CD4-positive, alpha-beta T cell treated with Interleukin-21 for 1 hour (primary cell): ENCODE results near the gene TLE1.
"Not testable (repeated sequence)": the region's sequence is repeated elsewhere in the genome, so short reads cannot be mapped to it uniquely, and the experiment has no call there.

Experiments
- DNase-seq: peaks from one replicate; pipeline ENCODE4 v3.0.0-alpha.2; 2020

The TLE1 gene

GRCh38 chr9:81689343-81690175 is at the start of gene TLE1:
Gene TLE1, minus strand, starts transcription at chr9:81689547. Its CDS starts 1,307 bp downstream, at chr9:81688240.
- DNase-seq: peak; percentile 79

- no peak for DNase-seq
These were observed 48.6 kb upstream of the TLE1 start for GRCh38 chr9:81737871-81738507.

GRCh38 chr9:81730498-81730897 is 41.2 kb upstream of the TLE1 start:
- DNase-seq: not testable (repeated sequence)

- DNase-seq: no peak
These were observed 39.8 kb upstream of the TLE1 start for GRCh38 chr9:81729135-81729534.

- no peak for DNase-seq
These were observed 35.0 kb upstream of the TLE1 start for GRCh38 chr9:81724242-81724889.

GRCh38 chr9:81722277-81722676 is 32.9 kb upstream of the TLE1 start:
- DNase-seq: no peak

- no peak for DNase-seq
These were observed 31.2 kb upstream of the TLE1 start for GRCh38 chr9:81720450-81721086.

DNA sequence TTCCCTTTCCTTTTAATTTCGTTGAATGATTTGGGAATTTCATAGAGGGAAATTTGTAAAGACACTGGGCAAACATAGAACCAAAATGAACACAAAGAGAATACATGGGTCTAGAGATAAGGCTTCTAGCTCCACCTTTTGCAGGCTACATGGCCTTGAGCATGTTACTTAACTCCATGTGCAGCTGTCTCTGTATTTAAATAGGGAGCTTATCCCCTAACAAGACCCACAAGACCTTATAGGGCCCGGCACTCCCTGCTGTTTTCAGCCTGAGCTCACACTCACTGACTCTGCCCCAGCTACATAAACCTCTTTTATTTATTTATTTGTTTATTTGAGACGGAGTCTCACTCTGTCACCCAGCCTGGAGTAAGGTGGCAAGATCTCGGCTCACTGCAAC is 30.6 kb upstream of the TLE1 start:
- DNase-seq: no peak

DNA sequence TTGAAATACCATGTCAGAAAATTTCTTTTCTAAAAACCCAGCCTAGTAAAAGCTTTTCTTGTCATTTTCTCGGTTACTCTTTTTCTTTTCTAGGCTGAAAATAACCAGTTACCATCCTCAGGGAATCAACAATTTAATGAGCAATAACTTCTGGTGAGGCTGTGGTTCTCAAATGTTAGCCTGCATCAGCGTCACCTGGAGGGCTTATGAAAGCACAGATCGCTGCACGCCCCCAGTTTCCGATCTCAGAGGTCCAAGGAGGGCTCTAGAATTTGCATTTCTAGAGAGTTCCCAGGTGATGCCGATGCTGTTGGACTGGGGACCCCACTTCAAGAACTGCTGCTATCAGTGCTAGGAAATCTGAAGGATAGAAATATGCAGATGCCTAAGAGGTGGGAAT is 28.9 kb upstream of the TLE1 start:
- DNase-seq: no peak

DNA sequence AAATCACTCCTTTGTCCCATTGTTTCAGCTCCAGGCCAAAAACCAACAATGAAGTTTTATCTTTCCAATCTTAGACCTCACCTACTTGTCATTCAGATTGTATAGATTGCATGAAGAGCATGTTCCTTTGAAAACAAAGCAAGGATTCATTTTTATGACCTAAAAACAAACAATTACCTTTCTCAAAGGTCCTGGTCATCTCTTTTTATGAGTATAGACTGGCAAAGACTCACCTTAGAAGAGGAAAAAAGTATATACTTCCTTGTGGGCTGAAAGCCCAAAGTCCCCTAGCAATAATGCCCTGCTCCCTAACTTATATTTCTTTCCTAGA is 28.4 kb upstream of the TLE1 start:
- no peak for DNase-seq

- no peak for DNase-seq
These were observed 27.9 kb upstream of the TLE1 start for GRCh38 chr9:81717061-81717746.

DNA sequence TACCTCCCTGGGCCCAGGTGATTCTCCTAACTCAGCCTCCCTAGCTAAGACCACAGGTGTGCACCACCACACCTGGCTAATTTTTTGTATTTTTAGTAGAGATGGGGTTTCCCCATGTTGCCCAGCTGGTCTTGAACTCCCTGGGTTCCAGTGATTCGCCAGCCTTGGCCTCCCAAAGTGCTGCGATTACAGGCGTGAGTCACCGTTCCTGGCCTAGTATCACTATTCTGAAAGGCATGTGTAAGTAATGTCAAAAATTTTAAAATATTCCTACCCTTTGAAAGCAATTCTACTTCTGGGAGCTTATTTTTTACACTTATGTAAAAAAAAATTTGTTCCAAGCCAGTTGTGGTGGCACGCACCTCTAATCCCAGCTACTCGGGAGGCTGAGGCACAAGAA is 27.1 kb upstream of the TLE1 start:
- DNase-seq: no peak

DNA sequence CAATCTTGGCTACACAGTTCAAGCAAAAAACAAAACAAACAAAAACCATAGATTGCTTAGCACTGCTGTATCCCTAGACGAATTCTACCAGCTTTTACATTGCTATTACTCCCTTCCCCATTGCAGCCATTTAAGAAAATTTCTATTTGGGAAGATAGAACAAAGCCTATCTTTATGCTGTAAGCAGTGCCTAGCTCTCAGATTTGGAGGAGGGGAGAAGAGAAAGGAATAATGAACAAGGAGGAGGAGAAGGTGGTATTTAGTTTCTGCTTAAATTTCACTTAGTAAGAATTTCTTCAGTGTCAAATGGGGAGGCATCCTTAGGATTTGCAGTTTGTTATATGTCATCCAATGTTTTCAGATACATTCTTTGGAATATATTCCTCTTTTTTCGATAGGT is 16.2 kb upstream of the TLE1 start:
- no peak for DNase-seq

DNA sequence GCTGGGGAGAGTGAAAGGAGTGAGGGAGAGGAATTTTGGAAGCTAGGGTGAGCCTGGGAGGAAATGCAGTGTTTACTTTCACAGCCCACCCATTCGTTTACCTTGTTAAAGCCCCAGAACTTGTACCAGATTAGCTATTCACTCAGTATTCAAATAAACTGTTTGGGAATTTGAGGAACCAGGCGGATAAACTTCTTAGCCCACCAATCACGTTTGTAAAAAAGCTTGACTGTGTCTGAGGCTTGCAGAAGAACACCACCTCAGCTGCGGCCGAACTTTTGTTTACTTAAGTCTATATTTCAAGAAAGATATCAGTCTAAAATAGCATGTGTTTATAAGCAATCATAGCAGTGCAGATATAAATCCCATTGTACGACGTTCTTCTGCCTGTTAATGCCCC is 5.2 kb upstream of the TLE1 start:
- DNase-seq: no peak

DNA sequence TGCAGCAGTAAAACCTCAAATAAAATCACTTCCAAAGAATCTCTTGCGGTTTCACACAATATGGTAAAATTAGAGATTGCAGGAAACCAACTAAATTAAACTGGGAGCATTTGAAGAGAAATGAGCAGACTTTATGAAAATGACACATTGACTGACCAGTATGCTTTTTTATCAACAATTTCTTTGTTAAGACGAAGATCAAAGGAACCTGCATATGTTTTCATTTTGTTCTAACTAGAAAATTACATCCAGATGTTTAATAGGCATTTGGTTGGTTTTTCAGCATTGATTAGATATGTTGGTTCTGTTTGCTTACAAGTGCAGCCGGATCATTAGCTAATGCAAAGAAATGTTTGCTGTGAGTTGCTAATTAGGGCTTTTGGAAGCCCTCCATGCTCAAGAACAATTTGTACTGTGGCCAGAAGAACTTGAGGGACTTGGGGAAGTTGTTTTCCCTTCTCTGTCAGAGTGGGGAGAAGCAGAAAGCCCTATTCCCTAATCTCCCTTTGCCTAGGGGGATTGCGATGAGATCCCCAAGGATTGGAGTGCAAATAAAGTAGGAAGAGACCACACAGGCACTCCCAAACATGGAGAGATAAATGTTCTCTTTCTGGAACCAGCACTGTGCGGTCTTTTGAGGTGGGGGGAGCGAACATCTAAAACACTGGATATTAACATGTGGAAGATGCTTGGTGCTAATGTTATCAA is 4.5 kb upstream of the TLE1 start:
- DNase-seq: no peak

- no peak for DNase-seq
These were observed 1.0 kb upstream of the TLE1 start for GRCh38 chr9:81690251-81690851.

- DNase-seq: not testable (repeated sequence)
These were observed 329 bp downstream of the TLE1 start for GRCh38 chr9:81689093-81689342.

DNA sequence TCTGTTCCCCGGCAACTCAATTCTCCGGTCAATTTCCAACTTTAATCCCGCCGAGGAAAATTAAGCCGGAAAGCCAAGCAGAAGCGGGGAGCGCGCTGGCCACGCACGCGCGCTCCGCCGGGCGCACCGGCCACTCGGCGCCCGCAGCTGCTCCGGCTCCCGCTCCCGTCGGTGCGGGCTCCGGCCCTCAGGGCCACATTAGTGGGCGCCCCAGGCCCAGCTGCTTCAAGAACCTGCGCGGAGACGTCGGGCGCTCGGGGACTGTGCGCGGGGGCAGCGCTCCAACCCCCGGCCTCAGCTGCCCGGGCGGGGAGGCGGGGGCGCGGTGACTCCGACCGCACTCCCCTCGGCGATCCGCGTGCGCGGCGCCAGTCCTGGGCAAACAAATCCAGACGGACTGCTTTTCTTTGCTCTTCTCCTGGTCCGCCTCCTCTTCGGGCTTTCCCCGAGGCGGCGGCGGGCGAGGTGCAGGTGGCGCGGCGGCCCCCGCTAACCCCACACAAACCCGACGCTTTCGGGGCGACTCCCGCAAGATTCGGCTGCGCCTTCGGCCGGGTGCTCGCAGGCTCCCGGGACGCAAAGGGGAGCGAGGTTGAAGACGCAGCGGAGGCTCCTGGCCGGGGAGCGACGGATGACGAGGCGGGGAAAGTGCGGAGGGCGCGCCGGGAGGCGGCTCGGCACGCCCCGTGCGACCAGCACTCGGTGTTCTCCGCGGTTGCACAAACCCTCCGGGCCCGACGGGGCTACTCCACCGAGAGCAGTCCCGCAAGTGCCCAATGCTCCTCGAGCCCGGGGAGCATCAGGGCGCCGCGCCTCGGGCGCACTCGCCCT is 870 bp downstream of the TLE1 start:
- peak; percentile 6 for DNase-seq

DNA sequence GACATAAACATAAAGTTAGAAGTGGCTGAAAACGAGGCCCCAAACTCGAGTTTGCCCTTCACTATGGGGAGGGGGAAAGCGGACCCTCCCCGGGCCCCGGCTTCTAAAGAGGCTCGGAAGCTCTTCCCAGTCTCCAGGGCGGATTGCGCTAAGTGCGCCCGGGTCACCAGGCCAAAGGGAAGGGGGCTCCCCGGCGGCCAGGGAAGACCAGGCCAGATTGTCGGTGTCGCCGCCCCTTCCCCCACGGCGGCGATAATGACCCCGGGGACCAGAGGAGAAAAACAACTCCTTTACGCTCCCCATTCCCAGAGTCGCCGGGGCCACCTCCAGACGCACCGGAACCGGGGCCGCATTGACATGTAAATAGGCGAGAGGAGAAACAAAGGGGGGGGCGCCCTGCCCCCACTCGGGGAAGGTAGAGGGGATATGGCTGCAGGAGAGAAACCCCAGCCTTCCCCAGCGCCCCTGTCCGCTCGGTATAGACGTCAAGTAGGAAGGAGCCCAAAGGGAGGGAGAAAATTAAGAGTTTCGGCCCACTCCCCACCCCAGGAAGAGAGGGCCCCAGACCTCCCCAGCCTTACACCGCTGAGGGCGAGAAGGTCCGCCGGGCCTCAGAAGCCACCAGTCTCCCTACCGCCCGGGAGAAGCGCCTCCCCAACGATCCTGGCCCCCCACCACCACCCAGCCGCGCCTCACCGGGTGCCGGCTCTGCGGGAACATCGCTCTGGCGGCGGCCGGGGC is 1.7 kb downstream of the TLE1 start:
- no peak for DNase-seq
